ENCODE results near the gene FBXO46. TPM values are rescaled to one million over a fixed set of nuclear protein-coding genes. Genes with fewer than 3 reads are reported as not detected.
"Not testable (repeated sequence)": the region's sequence is repeated elsewhere in the genome, so short reads cannot be mapped to it uniquely, and the experiment has no call there.

The FBXO46 gene
- polyA plus RNA-seq, 12 donors = 8.3 to 31.5 (median 13.2) TPM; not detected in 1

- DNase-seq = peak; percentile 86
These were observed 36.7 kb upstream of the FBXO46 start for GRCh38 chr19:45767410-45767880.

- no peak for DNase-seq
These were observed 36.2 kb upstream of the FBXO46 start for GRCh38 chr19:45766869-45767346.

- no peak for DNase-seq
These were observed 35.7 kb upstream of the FBXO46 start for GRCh38 chr19:45766296-45766868.

- no peak for DNase-seq
These were observed 35.1 kb upstream of the FBXO46 start for GRCh38 chr19:45765702-45766295.

- DNase-seq = no peak
These were observed 34.4 kb upstream of the FBXO46 start for GRCh38 chr19:45764945-45765701.

- DNase-seq = no peak
These were observed 33.8 kb upstream of the FBXO46 start for GRCh38 chr19:45764475-45764874.

- DNase-seq = no peak
These were observed 33.1 kb upstream of the FBXO46 start for GRCh38 chr19:45763691-45764294.

- DNase-seq = no peak
These were observed 32.4 kb upstream of the FBXO46 start for GRCh38 chr19:45762870-45763631.

- no peak for DNase-seq
These were observed 31.0 kb upstream of the FBXO46 start for GRCh38 chr19:45761714-45762113.

GRCh38 chr19:45758921-45759320 lies 28.2 kb upstream of the FBXO46 start:
- no peak for DNase-seq

GRCh38 chr19:45757695-45758094 lies 27.0 kb upstream of the FBXO46 start:
- no peak for DNase-seq

GRCh38 chr19:45754323-45754722 lies 23.6 kb upstream of the FBXO46 start:
- no peak for DNase-seq

GRCh38 chr19:45753548-45753947 lies 22.9 kb upstream of the FBXO46 start:
- no peak for DNase-seq

GRCh38 chr19:45752639-45753038 lies 21.9 kb upstream of the FBXO46 start:
- DNase-seq = no peak

GRCh38 chr19:45751483-45751882 lies 20.8 kb upstream of the FBXO46 start:
- not testable (repeated sequence) for DNase-seq

GRCh38 chr19:45747513-45747912 lies 16.8 kb upstream of the FBXO46 start:
- no peak for DNase-seq

GRCh38 chr19:45746866-45747265 lies 16.2 kb upstream of the FBXO46 start:
- no peak for DNase-seq

GRCh38 chr19:45745606-45746005 lies 14.9 kb upstream of the FBXO46 start:
- DNase-seq = no peak

GRCh38 chr19:45742969-45743368 lies 12.3 kb upstream of the FBXO46 start:
- DNase-seq = no peak

- no peak for DNase-seq
These were observed 9.1 kb upstream of the FBXO46 start for GRCh38 chr19:45739498-45740439.

All from muscle of arm (tissue), 12 donors.